Stimulated activated CD8-positive, alpha-beta memory T cell treated with anti-CD3 and anti-CD28 coated beads, Interleukin-7, amount 100 ng/mL, for 24 hours (primary cell): Measurements from ENCODE around the gene ZNF418.
A peak's percentile ranks its signal among the peaks of the same experiment; 100 is the strongest.
"Not testable (repeated sequence)": the region's sequence is repeated elsewhere in the genome, so short reads cannot be mapped to it uniquely, and the experiment has no call there.

Experiments used
- DNase-seq: peaks from one replicate; pipeline ENCODE4 v3.0.0-alpha.2; 2020; ENCODE audit warnings: low read depth

The ZNF418 gene

DNA sequence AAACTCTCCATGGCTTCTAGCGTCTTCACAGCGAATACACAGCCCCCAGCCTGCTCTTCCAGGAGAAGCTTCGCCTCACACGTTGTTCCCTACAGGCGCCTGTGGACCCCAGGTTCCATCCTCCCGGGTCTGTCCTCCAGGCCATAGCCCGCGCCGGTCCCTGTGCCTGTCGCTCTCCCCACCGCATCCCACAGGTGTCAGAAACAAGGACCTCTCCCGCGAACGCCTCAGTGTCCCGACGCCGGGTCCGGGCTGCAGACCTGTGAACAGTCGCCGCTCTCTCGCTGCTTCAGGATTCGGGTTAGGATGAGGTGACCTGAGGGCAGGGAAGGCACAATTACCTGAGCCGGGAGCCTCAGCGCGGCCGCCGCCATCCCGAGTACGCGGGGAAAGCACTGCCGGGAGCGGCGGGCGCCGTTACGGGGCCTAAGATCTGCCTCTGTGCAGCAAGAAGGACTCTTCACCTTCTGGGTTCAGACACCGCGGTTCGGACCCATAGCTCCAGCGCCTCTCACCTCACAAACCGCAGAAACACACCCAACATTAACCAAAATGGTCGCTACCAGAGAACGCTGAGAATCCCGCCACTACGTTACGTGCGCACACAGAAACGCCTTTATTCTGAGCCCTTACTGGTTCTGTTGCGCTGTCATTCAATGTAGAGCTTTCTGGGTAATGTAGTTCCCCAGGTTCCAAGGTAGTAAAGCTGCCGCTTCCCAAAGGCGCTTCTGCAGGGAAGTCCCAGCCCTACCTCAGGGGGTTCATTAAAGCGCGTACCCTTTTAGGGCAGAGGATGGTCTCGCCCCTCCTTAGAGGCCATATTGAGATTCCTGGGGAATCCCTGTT is at the start of gene ZNF418:
Gene ZNF418, minus strand, starts transcription at position 583 of the 846 bp plus-strand sequence. CDS start 1,580 bp downstream, outside the sequence.
- DNase-seq, result no peak

- no peak for DNase-seq
Observed at GRCh38 chr19:57978586-57979289, 43.5 kb upstream of the ZNF418 start.

DNA sequence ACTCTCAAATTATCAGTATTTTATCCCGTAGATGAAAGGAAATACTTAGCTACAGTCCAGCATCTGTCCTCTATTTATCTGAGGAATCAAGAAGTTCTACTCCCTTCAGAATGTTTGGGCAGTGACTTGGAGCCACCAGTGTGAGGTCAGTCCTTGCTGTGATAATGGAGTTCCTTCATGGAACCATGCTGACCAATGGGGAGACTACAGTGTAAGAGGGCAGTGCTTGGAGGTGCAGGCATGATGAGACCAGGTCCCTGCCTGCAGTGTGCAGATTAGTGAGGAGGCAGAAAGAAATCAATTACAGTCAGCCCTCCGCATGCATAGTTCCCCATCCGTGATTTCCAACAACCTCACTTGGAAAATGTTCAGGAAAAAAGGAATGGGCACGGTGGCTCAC is 39.2 kb upstream of the ZNF418 start, which contains the start of gene C19orf18:
Gene C19orf18, minus strand, starts transcription at position 101 of the 400 bp plus-strand sequence. CDS start 102 bp downstream, outside the sequence.
- no peak for DNase-seq

DNA sequence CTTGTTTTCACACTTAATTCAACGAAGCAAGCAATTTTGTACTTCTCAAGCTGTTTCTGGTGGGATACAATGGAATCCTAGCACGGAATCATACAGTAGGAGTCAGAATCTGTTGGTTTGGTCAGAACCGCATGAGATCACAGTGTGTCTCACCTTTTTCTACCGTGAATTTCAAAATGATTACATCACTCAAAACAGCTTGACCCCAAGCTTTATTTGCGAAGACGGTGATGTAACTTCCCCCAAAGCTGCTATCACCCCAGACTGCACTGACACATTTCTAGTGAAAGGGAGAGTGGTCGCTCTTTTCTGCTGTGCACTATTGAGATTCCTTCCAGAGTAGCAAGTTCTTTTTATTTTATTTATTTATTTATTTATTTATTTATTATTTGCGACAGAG is 29.6 kb upstream of the ZNF418 start:
- DNase-seq, result no peak

GRCh38 chr19:57961785-57962184 is 26.6 kb upstream of the ZNF418 start:
- no peak for DNase-seq

DNA sequence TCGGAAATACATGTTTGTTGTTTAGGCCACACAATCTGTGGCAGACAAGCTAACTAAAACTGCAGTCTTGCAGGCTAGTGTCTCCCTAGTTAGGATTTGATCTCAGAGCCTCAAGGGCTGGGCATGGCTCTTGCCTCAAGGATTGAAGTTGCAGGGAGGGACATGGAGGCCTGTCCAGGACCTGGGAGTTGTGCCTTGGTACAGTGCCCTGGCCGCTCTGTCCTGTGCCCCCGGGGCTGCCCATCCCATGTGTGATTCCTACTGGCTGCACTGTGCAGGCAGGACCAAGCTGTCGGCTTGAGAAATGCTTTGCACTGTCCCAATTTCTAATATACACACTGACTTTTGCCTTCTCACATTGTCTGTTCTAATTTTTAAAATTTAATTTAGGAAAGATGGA is 19.8 kb upstream of the ZNF418 start:
- no peak for DNase-seq

GRCh38 chr19:57949702-57950101 is 14.5 kb upstream of the ZNF418 start:
- DNase-seq, result no peak

DNA sequence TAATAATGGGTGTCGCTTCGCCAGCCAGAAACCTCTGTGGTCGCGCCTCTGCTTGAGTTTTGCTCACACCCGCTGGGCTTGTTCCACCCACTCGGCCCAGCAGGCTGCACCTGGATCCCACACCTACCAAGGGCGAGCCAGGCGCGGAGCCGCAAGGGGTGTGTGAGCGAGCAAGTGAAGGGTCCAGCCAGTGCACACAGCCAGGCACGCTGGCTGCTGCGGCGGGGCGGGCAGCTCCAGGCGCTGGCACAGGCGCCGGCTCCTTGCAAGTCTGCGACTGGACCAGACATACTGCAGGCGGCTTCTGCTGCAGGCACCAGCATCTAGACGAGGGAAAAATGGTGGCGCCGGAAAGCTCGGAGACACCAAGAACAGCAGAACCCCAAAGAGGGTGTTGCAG is 14.1 kb upstream of the ZNF418 start:
- no peak for DNase-seq

- DNase-seq, result peak; percentile 86
Observed at GRCh38 chr19:57947419-57948134, 12.4 kb upstream of the ZNF418 start, which contains the start of gene ZNF256. Gene ZNF256 (minus strand): TSS chr19:57947706. CDS start chr19:57947474, 232 bp downstream.

DNA sequence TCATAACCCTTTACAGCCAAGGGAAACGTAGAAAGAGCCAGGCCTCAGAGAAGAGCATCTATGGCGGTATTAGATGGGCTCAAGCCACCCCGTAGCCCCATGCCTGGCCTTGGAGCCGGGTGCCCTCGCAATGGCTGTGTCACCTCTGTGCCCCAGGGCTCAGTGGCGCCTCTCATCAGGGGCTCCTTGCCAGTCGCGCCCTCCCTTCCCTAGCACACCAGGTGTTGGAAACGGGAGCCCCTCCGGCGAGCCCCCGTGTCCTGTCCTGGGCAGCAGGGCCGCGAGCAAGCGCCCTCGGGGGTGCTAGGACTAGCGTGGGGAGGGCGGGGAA is 11.9 kb upstream of the ZNF418 start:
- DNase-seq, result no peak

DNA sequence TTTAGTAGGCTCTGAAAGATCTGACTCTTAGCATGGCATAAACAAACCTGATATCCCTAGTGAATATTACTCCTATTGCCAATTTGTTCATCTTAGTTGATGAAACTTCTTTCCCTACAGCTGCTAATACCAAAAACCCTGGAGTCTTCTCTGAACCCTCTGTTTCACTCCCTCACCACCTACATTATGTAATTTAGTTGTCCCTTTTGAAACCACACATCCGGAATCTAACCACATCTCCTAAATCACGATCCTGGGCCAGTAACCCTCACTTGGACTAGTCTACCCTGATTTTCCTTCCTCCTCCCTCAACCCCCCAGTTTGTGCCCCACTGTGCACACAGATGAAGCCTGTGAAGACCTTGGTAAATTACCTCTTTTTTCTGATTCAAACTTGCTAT is 11.1 kb upstream of the ZNF418 start:
- DNase-seq, result no peak

DNA sequence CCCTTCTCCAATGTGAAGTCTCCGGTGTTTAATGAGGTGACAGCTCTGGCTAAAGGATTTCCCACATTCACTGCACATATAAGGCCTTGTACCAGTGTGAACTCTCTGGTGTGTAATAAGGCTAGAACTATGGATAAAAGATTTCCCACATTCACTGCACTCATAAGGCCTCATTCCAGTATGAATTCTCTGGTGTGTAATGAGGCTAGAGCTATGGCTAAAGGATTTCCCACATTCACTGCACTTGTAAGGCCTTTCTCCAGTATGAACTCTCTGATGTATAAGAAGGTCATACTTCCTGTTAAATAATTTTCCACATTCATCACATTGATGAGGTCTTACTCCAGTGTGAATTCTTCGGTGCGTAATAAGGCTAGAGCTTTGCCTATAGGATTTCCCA is 6.4 kb upstream of the ZNF418 start:
- no peak for DNase-seq

DNA sequence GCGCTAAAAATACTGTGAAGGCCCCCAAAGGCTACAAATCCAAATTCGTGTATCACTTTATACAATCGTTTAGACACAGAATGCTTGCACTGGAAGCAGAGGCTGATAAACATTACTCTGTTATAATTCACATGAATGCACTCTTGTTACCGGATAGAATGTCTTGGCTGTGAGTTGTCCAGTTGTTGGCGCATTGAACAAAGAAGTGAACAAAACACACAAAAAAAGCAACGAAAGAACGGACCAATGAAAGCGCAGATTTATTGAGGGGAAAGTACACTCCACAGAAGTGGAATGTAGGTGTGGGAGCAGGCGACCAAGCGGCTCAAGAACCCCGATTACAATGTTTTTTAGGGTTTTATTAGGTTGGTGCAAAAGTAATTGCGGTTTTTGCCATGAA is 529 bp upstream of the ZNF418 start:
- DNase-seq, result no peak

DNA sequence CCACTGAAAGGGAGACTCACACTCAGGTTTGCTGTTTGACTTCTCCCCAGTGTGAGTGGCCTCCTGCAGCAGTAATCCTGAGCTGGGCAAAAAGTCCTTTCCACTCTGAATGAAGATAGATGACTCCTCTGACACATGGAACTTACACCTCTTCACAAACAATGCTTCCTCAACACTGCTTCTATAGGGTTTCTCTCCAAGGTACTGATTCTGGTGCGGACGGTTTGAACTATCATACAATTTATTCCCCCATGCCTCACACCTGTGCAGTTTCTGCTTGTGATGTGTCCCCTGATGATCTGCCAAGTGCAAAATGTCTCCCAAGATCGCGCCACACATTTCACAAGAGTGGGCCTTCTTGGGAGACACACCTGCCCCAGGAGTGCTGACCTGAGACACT is 7.6 kb downstream of the ZNF418 start:
- no peak for DNase-seq

- DNase-seq, result peak; percentile 53
Observed at GRCh38 chr19:57916168-57916995, 18.8 kb downstream of the ZNF418 start, which contains the start of gene ZNF417. Gene ZNF417 (minus strand): TSS chr19:57916592. CDS start chr19:57916411, 181 bp downstream.

DNA sequence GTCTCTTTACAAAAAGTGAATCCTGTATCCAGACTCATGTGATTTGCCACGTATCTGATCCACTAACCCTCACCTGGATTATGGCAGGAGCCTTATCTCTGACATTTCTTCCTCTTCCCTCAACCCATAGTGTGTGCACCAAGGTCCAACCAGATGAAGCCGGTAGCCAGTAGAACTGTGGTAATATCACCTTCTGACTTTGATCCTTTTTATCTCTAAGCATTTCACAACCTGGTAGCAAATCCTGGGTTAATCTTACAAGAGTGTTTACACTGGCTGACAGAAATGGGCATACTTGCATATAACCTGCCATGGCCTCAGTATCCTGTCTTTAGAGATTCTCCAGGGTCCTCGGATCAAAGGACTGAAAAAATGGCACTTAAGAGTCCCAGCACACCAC is 20.7 kb downstream of the ZNF418 start:
- DNase-seq, result no peak

GRCh38 chr19:57907394-57907793 is 27.8 kb downstream of the ZNF418 start:
- no peak for DNase-seq

DNA sequence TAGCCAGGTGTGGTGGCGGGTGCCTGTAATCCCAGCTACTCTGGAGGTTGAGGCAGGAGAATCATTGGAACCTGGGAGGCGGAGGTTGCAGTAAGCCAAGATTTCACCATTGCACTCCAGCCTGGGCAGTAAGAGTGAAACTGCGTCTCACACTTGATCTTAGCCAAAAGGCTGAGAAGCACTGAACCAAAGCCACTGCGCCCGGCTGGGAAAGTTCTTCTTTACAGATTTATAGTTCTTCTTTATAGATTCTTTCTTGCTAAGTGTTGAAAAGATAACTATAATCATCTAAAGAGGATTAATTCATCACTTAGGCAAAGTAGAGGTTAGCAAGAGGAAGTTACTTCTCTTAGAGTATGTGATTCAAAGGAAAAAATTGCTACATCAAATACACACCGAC is 29.9 kb downstream of the ZNF418 start:
- no peak for DNase-seq

DNA sequence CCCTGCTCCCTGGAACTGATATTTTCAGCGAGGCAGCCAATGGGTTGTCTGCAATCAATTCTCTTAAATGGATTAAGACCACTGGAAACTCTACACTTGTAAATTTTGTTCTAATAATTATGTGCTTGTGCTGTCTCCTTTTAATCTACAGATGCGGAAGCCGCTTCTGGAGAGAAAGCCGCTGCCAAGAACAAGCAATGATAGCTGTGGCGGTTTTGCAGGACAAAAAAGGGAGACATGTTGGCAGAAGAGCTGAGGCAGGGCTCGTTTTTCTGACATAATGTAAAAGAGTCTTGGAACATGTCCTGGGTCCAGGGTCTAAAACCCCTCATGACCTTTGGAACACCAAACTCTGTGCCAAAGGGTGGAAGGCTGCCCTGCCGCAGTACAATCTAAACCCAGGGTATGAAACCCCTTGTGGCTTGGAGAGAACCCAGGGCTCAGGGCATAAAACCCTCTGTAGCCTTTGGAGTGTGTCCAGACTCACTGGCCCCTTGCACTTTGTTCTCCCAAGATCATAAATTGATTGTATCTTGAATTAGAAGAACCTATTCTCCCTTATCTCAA is 31.5 kb downstream of the ZNF418 start:
- no peak for DNase-seq

GRCh38 chr19:57900311-57900710 is 34.9 kb downstream of the ZNF418 start:
- no peak for DNase-seq

GRCh38 chr19:57890706-57891105 is 44.5 kb downstream of the ZNF418 start:
- not testable (repeated sequence) for DNase-seq
